SK-N-SH treated with all-trans-retinoic acid at 6 μM for 48 hours (cell line): ENCODE measurements around the gene ARHGEF10L.

Experiments used
- ARNTL ChIP-seq: fragments of 450-650 bp; formaldehyde crosslinking; IDR thresholded peaks from 2 replicates; pipeline ENCODE4 v1.5.0; 2020; ENCODE audit warnings: low read depth, mild to moderate bottlenecking, moderate library complexity, borderline replicate concordance
- BACH2 ChIP-seq: fragments of 250-450 bp; sonication (Bioruptor Pico); IDR thresholded peaks from 2 replicates; pipeline ENCODE4 v1.9.0; 2021; ENCODE audit warnings: mild to moderate bottlenecking, borderline replicate concordance
- CREB5 ChIP-seq: fragments of 250-450 bp; sonication (Bioruptor Pico); IDR thresholded peaks from 2 replicates; pipeline ENCODE4 v1.5.1; 2020; ENCODE audit warnings: low read depth, mild to moderate bottlenecking, moderate library complexity
- CSDC2 ChIP-seq: fragments of 250-450 bp; sonication (Bioruptor Pico); IDR thresholded peaks from 2 replicates; pipeline ENCODE4 v1.5.0; 2020; ENCODE audit warnings: mild to moderate bottlenecking, moderate library complexity
- ESRRG ChIP-seq: fragments of 250-450 bp; sonication (Bioruptor Pico); IDR thresholded peaks from 2 replicates; pipeline ENCODE4 v1.6.1; 2021; ENCODE audit warnings: mild to moderate bottlenecking
- OSR1 ChIP-seq: fragments of 250-450 bp; sonication (Bioruptor Pico); IDR thresholded peaks from 2 replicates; pipeline ENCODE4 v1.8.0; 2022; ENCODE audit warnings: moderate library complexity, mild to moderate bottlenecking, inconsistent platforms
- PATZ1 ChIP-seq: fragments of 250-450 bp; sonication (Bioruptor Pico); IDR thresholded peaks from 2 replicates; pipeline ENCODE4 v1.8.0; 2020; ENCODE audit warnings: mild to moderate bottlenecking, moderate library complexity, borderline replicate concordance
- RARB ChIP-seq: fragments of 250-450 bp; sonication (Bioruptor Pico); IDR thresholded peaks from 2 replicates; pipeline ENCODE4 v1.8.0; 2021; ENCODE audit warnings: mild to moderate bottlenecking, moderate library complexity
- SNAI2 ChIP-seq: fragments of 250-450 bp; sonication (Bioruptor Pico); IDR thresholded peaks from 2 replicates; pipeline ENCODE4 v1.5.0; 2020; ENCODE audit warnings: mild to moderate bottlenecking, moderate library complexity
- TSHZ2 ChIP-seq: fragments of 250-450 bp; sonication (Bioruptor Pico); IDR thresholded peaks from 2 replicates; pipeline ENCODE4 v1.5.0; 2020; ENCODE audit warnings: mild to moderate bottlenecking, moderate library complexity
- ZC3H10 ChIP-seq: fragments of 250-450 bp; sonication (Bioruptor Pico); IDR thresholded peaks from 2 replicates; pipeline ENCODE4 v1.5.1; 2021; ENCODE audit warnings: mild to moderate bottlenecking, moderate library complexity
- ZFP3 ChIP-seq: fragments of 250-450 bp; sonication (Bioruptor Pico); IDR thresholded peaks from 2 replicates; pipeline ENCODE4 v1.5.0; 2020; ENCODE audit warnings: mild to moderate bottlenecking, moderate library complexity
- ZNF8 ChIP-seq: fragments of 450-650 bp; formaldehyde crosslinking; IDR thresholded peaks from 2 replicates; pipeline ENCODE4 v1.5.0; 2020; ENCODE audit warnings: mild to moderate bottlenecking, moderate library complexity

DNA sequence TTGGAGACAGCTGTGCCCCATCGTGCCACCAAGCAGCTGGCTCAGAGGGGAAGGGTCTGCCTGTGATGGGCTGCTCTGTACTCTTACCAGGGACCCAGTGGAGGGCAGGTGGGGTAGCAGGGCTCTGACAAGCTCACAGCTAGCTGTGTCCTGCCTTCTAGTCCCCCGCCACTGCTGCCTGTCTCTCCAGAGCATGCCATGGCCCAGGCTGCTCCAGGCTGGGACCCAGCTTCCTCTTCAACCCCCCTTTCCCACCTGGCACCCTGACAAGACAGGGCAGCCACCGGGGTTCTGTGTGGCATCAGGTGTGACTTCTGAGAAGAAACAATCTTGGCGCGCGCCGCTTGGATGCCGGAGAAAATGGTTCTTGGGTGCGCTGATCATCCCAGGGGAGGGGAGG lies 123.3 kb downstream of the ARHGEF10L start:
- TF ChIP-seq OSR1, result no peak
- no peak for TF ChIP-seq ZFP3 (CRISPR knock-in tag)
- no peak for TF ChIP-seq PATZ1 (CRISPR knock-in tag)
- TF ChIP-seq BACH2 (CRISPR knock-in tag), result no peak
- TF ChIP-seq CREB5, result no peak
- no peak for TF ChIP-seq RARB (CRISPR knock-in tag)
- no peak for TF ChIP-seq SNAI2 (CRISPR knock-in tag)
- TF ChIP-seq TSHZ2 (CRISPR knock-in tag), result no peak
- TF ChIP-seq ESRRG (CRISPR knock-in tag), result no peak
- no peak for TF ChIP-seq ZNF8
- TF ChIP-seq ZC3H10 (CRISPR knock-in tag), result no peak
- no peak for TF ChIP-seq ARNTL (CRISPR knock-in tag)
- no peak for TF ChIP-seq CSDC2
